ENCODE measurements around the gene CSF1R. TPM values are rescaled to one million over a fixed set of nuclear protein-coding genes. Genes with fewer than 3 reads are reported as not detected.
"Not testable (repeated sequence)": the region's sequence is repeated elsewhere in the genome, so short reads cannot be mapped to it uniquely, and the experiment has no call there.

Gene CSF1R
- total RNA-seq, 4 donors from 2014 or later, result 12.3 to 58.0 (median 35.2) TPM

- Histone ChIP-seq H3K4me3 (no peak overlapping the region), H3K4me1 (no peaks in the 10 kb centered on the region), H3K36me3 (peaks cover 0 to 81% of the 10 kb centered on the region in 2 donors), H3K9me3 (no peaks in the 10 kb centered on the region), H3K27ac (no peak overlapping the region), H3K27me3 (no peaks in the 10 kb centered on the region)
- TF ChIP-seq POLR2AphosphoS5 (IDR thresholded peaks at IDR 0.05) (no peak), POLR2A (IDR thresholded peaks at IDR 0.05) (no peak), EP300 (IDR thresholded peaks at IDR 0.05) (no peak), CTCF (IDR thresholded peaks at IDR 0.05) (no peak)
- ATAC-seq, result no peak
- 77 to 83% methylated on average over 4 to 6 of the region's 9 CpGs for WGBS, 2 donors (ENCODE audit: low coverage in 1 of 2)
These were observed 33.2 kb downstream of the CSF1R start for GRCh38 chr5:150052956-150053712.

GRCh38 chr5:150052226-150052955 is 34.0 kb downstream of the CSF1R start:
- TF ChIP-seq CTCF (IDR thresholded peaks at IDR 0.05) (no peak), POLR2A (IDR thresholded peaks at IDR 0.05) (no peak)
- H3K36me3 ChIP-seq, result peaks cover 0 to 89% of the 10 kb centered on the region in 2 donors
- 0 to 76% methylated on average over 1 to 5 of the region's 6 CpGs for WGBS, 2 donors (ENCODE audit: low coverage in 1 of 2)
- H3K9me3 ChIP-seq, result no peaks in the 10 kb centered on the region
- H3K27me3 ChIP-seq, result no peaks in the 10 kb centered on the region
- H3K27ac ChIP-seq, result no peak overlapping the region
- no peak for ATAC-seq
- H3K4me3 ChIP-seq, result no peak overlapping the region
- no peaks in the 10 kb centered on the region for H3K4me1 ChIP-seq

GRCh38 chr5:150051657-150052195 is 34.6 kb downstream of the CSF1R start:
- no peaks in the 10 kb centered on the region for H3K4me1 ChIP-seq
- WGBS, 2 donors (ENCODE audit: low coverage in 1 of 2), result 50 to 67% methylated on average over 2 to 3 of the region's 18 CpGs

GRCh38 chr5:150050172-150050811 is 36.1 kb downstream of the CSF1R start:
- WGBS, 2 donors (ENCODE audit: low coverage in 1 of 2), result 89 to 94% methylated on average over 3 to 7 of the region's 14 CpGs
- not testable (repeated sequence) for H3K4me1 ChIP-seq, H3K27me3 ChIP-seq, H3K9me3 ChIP-seq, ATAC-seq, H3K4me3 ChIP-seq, H3K27ac ChIP-seq
- peaks cover 0 to 100% of the 10 kb centered on the region in 2 donors for H3K36me3 ChIP-seq

More at GRCh38 chr5:150051657-150052195, 34.6 kb downstream of the CSF1R start:
- Histone ChIP-seq H3K9me3 (no peaks in the 10 kb centered on the region), H3K4me3 (no peak overlapping the region), H3K36me3 (peaks cover 0 to 95% of the 10 kb centered on the region in 2 donors), H3K27me3 (no peaks in the 10 kb centered on the region), H3K27ac (no peak overlapping the region)
- ATAC-seq, result no peak
- no peak for TF ChIP-seq EP300 (IDR thresholded peaks at IDR 0.05)
- TF ChIP-seq CTCF (IDR thresholded peaks at IDR 0.05), result no peak
- TF ChIP-seq POLR2AphosphoS5 (IDR thresholded peaks at IDR 0.05), result no peak
- TF ChIP-seq POLR2A (IDR thresholded peaks at IDR 0.05), result no peak

GRCh38 chr5:150046031-150046430 is 40.3 kb downstream of the CSF1R start:
- peaks cover 0 to 8% (median 4%) of the 10 kb centered on the region in 3 donors for H3K4me1 ChIP-seq
- H3K4me3 ChIP-seq, result no peak overlapping the region
- H3K36me3 ChIP-seq, result peaks cover 6 to 100% of the 10 kb centered on the region in 2 donors
- no peak for TF ChIP-seq POLR2A (IDR thresholded peaks at IDR 0.05)
- TF ChIP-seq POLR2AphosphoS5 (IDR thresholded peaks at IDR 0.05), result no peak
- no peak for TF ChIP-seq CTCF (IDR thresholded peaks at IDR 0.05)
- no peak for TF ChIP-seq EP300 (IDR thresholded peaks at IDR 0.05)
- H3K27ac ChIP-seq, result no peak overlapping the region
- no peak for ATAC-seq
- H3K9me3 ChIP-seq, result no peaks in the 10 kb centered on the region
- 98 to 100% methylated on average over 6 of the region's 6 CpGs for WGBS, 2 donors (ENCODE audit: low coverage in 1 of 2)
- no peaks in the 10 kb centered on the region for H3K27me3 ChIP-seq

Measured in gastroesophageal sphincter (tissue), 4 donors.